GM23338 (cell line): ENCODE results near the gene SLC6A7. TPM values are rescaled to one million over a fixed set of nuclear protein-coding genes. Genes with fewer than 3 reads are reported as not detected.

ENCODE experiments used
- EZH2 ChIP-seq: fragments of 200-600 bp; sonication (generic); IDR thresholded peaks from one replicate; pipeline ENCODE4 v1.8.0; 2017; ENCODE audit warnings: antibody characterized with exemption, mild to moderate bottlenecking, low read depth; ENCODE audit not compliant: unreplicated experiment
- JUNB ChIP-seq: IDR thresholded peaks from one replicate; pipeline ENCODE4 v1.6.1; 2016; ENCODE audit warnings: antibody characterized with exemption; ENCODE audit not compliant: unreplicated experiment
- POLR2AphosphoS5 ChIP-seq: IDR thresholded peaks from 2 replicates; pipeline ENCODE4 v1.6.1; 2016; ENCODE audit warnings: antibody characterized with exemption, low read depth
- ZNF114 ChIP-seq: fragments of 250-450 bp; sonication (Bioruptor Pico); IDR thresholded peaks from 2 replicates; pipeline ENCODE4 v1.5.0; 2020; ENCODE audit warnings: mild to moderate bottlenecking, moderate library complexity
- polyA plus RNA-seq: library from polyadenylated mRNA; unstranded; fragments of >200 nt; fragmentation: Nextera tagmentation; extraction: Ambion mirVana; gene quantifications from 2 replicates; pipeline ENCODE4 v1.2.1, GENCODE V29; 2016
- total RNA-seq: library from RNA; depleted of rRNA; stranded (reverse); fragments of >200 nt; shearing (Covaris generic); gene quantifications from 2 replicates; pipeline ENCODE4 v1.2.3, GENCODE V29; 2014
- TF ChIP-seq, protein P1 (sequence below): IDR thresholded peaks from one replicate; pipeline ENCODE4 v1.6.1; 2018; ENCODE audit warnings: antibody characterized with exemption; ENCODE audit not compliant: unreplicated experiment
- TF ChIP-seq, protein P2 (sequence below): fragments of 250-450 bp; sonication (Bioruptor Pico); IDR thresholded peaks from 2 replicates; pipeline ENCODE4 v1.5.0; 2020; ENCODE audit warnings: mild to moderate bottlenecking, moderate library complexity

SLC6A7 gene
- total and polyA plus RNA-seq, 2 experiments from 2014 or later, result not detected

DNA sequence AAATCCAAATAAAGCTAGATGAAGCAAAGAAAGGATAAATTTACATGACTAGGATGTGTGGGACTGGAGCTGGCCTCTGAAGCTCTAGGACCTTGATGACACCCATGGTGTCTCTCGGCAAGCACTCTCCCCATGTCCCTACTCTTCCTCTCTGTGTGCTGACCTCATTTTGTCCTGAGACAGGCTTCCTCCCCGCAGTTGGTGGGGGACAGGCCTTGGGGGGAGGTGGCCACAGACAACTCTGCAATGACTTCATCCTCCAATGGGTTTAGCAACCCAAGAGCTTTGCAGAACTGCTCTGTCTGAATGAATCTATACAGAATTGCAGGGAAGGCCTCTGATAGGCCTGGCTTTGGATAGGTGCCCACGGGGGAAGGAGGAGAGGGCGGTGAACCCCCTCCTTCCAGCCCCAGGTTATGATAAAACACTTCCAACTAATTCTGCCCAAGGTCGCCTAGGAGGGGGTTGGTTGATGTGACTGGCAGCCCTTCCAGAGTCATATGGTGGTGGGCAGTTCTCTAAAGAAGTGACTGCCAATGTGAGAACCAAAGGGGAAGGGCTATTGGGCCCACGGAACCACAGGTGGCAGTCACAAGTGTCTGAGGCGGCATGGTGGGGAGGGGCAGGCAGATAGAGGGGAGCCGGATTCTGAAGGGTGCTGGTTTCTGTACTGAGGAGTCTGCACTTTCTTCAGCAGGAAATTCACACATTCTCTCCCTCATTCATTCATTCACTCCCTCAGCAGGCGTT, 6.0 kb downstream of the SLC6A7 start (continued):
- TF ChIP-seq, protein P1, sequence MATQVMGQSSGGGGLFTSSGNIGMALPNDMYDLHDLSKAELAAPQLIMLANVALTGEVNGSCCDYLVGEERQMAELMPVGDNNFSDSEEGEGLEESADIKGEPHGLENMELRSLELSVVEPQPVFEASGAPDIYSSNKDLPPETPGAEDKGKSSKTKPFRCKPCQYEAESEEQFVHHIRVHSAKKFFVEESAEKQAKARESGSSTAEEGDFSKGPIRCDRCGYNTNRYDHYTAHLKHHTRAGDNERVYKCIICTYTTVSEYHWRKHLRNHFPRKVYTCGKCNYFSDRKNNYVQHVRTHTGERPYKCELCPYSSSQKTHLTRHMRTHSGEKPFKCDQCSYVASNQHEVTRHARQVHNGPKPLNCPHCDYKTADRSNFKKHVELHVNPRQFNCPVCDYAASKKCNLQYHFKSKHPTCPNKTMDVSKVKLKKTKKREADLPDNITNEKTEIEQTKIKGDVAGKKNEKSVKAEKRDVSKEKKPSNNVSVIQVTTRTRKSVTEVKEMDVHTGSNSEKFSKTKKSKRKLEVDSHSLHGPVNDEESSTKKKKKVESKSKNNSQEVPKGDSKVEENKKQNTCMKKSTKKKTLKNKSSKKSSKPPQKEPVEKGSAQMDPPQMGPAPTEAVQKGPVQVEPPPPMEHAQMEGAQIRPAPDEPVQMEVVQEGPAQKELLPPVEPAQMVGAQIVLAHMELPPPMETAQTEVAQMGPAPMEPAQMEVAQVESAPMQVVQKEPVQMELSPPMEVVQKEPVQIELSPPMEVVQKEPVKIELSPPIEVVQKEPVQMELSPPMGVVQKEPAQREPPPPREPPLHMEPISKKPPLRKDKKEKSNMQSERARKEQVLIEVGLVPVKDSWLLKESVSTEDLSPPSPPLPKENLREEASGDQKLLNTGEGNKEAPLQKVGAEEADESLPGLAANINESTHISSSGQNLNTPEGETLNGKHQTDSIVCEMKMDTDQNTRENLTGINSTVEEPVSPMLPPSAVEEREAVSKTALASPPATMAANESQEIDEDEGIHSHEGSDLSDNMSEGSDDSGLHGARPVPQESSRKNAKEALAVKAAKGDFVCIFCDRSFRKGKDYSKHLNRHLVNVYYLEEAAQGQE, result no peak
- TF ChIP-seq ZNF114 (no peak), POLR2AphosphoS5 (no peak), JUNB (no peak), EZH2 (no peak)
- TF ChIP-seq, protein P2, sequence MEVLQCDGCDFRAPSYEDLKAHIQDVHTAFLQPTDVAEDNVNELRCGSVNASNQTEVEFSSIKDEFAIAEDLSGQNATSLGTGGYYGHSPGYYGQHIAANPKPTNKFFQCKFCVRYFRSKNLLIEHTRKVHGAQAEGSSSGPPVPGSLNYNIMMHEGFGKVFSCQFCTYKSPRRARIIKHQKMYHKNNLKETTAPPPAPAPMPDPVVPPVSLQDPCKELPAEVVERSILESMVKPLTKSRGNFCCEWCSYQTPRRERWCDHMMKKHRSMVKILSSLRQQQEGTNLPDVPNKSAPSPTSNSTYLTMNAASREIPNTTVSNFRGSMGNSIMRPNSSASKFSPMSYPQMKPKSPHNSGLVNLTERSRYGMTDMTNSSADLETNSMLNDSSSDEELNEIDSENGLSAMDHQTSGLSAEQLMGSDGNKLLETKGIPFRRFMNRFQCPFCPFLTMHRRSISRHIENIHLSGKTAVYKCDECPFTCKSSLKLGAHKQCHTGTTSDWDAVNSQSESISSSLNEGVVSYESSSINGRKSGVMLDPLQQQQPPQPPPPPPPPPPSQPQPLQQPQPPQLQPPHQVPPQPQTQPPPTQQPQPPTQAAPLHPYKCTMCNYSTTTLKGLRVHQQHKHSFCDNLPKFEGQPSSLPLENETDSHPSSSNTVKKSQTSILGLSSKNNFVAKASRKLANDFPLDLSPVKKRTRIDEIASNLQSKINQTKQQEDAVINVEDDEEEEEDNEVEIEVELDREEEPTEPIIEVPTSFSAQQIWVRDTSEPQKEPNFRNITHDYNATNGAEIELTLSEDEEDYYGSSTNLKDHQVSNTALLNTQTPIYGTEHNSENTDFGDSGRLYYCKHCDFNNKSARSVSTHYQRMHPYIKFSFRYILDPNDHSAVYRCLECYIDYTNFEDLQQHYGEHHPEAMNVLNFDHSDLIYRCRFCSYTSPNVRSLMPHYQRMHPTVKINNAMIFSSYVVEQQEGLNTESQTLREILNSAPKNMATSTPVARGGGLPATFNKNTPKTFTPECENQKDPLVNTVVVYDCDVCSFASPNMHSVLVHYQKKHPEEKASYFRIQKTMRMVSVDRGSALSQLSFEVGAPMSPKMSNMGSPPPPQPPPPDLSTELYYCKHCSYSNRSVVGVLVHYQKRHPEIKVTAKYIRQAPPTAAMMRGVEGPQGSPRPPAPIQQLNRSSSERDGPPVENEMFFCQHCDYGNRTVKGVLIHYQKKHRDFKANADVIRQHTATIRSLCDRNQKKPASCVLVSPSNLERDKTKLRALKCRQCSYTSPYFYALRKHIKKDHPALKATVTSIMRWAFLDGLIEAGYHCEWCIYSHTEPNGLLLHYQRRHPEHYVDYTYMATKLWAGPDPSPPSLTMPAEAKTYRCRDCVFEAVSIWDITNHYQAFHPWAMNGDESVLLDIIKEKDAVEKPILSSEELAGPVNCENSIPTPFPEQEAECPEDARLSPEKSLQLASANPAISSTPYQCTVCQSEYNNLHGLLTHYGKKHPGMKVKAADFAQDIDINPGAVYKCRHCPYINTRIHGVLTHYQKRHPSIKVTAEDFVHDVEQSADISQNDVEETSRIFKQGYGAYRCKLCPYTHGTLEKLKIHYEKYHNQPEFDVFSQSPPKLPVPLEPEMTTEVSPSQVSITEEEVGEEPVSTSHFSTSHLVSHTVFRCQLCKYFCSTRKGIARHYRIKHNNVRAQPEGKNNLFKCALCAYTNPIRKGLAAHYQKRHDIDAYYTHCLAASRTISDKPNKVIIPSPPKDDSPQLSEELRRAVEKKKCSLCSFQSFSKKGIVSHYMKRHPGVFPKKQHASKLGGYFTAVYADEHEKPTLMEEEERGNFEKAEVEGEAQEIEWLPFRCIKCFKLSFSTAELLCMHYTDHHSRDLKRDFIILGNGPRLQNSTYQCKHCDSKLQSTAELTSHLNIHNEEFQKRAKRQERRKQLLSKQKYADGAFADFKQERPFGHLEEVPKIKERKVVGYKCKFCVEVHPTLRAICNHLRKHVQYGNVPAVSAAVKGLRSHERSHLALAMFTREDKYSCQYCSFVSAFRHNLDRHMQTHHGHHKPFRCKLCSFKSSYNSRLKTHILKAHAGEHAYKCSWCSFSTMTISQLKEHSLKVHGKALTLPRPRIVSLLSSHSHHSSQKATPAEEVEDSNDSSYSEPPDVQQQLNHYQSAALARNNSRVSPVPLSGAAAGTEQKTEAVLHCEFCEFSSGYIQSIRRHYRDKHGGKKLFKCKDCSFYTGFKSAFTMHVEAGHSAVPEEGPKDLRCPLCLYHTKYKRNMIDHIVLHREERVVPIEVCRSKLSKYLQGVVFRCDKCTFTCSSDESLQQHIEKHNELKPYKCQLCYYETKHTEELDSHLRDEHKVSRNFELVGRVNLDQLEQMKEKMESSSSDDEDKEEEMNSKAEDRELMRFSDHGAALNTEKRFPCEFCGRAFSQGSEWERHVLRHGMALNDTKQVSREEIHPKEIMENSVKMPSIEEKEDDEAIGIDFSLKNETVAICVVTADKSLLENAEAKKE (CRISPR knock-in tag), result no peak
